GM18868 (cell line): ENCODE results near the gene NKIRAS1.

ENCODE experiments used
- ATAC-seq: cut with Tn5 transposase; IDR thresholded peaks from one replicate; pipeline ENCODE4 v1.9.1; 2021; ENCODE audit warnings: mild to moderate bottlenecking, moderate library complexity; ENCODE audit not compliant: unreplicated experiment

The NKIRAS1 gene

GRCh38 chr3:23916886-23917678, at the start of gene NKIRAS1, which contains the start of gene RPL15:
Gene NKIRAS1, minus strand, starts transcription at chr3:23916990. Its CDS starts 6,086 bp downstream, at chr3:23910904.
Gene RPL15, plus strand, starts transcription at chr3:23917132. Its CDS starts 728 bp downstream, at chr3:23917860.
- ATAC-seq, result peak; percentile 92

DNA sequence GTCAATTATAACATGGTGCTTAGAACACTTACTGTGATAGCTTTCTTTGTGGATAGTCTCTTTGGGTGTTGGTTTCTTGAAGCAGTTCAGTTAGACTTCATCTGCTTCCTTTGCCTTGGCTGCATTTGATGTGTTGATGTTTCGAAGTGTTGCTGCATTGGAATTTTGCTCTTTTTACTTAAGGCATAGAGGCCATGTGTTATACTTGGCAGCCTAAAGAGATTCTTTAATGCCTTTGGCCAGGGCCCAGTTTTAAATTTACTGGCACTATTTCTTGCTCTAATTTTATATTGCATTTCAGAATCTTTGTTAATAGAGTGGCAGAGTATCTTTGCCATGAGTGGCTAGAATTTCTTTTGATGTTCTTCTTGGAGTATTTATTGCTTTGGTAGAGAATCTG, 49.5 kb upstream of the NKIRAS1 start:
- no peak for ATAC-seq

GRCh38 chr3:23964537-23965235, 47.9 kb upstream of the NKIRAS1 start:
- ATAC-seq, result no peak

DNA sequence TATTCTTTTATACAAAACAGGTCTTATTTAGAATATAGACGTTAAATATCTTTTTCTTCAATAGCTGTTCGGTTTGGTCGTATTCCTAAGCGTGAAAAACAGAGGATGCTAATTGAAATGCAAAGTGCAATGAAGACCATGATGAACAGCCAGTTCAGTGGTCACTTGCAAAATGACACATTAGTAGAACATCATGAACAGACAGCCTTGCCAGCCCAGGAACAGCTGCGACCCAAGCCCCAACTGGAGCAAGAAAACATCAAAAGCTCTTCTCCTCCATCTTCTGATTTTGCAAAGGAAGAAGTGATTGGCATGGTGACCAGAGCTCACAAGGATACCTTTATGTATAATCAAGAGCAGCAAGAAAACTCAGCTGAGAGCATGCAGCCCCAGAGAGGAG, 45.1 kb upstream of the NKIRAS1 start:
- ATAC-seq, result no peak

GRCh38 chr3:23961066-23961465, 44.3 kb upstream of the NKIRAS1 start:
- ATAC-seq, result no peak

GRCh38 chr3:23960649-23961048, 43.9 kb upstream of the NKIRAS1 start:
- ATAC-seq, result no peak

DNA sequence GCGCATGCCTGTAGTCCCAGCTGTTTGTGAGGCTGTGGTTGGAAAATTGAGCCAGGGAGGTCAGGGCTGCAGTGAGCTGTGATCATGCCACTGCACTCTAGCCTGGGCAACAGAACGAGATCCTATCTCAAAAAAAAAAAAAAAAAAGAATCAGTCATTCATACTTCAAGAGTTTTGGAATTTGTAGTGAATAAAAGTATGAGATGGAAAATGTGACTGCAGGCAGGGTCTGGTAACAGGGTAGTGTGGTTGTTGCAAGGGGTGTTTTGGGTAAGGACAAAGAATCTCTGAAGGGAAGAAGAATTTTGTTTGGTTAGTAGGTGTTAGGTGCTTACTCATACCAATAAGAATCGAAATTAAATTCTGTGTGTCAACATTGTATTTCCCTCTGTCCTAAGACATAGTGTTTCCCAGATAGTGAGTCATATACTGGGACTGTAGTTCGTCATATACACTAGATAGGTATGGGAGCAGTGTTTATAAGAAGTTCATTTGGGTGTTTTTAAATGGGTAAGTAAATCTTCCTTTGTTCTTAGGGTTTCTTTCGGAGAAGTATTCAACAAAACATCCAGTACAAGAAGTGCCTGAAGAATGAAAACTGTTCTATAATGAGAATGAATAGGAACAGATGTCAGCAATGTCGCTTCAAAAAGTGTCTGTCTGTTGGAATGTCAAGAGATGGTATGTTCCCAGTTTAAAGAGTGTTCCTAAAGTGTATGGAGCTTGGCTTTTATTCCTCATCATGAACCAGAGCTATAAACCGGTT, 42.5 kb upstream of the NKIRAS1 start:
- peak; percentile 59 for ATAC-seq

GRCh38 chr3:23956701-23957100, 39.9 kb upstream of the NKIRAS1 start:
- ATAC-seq, result no peak

DNA sequence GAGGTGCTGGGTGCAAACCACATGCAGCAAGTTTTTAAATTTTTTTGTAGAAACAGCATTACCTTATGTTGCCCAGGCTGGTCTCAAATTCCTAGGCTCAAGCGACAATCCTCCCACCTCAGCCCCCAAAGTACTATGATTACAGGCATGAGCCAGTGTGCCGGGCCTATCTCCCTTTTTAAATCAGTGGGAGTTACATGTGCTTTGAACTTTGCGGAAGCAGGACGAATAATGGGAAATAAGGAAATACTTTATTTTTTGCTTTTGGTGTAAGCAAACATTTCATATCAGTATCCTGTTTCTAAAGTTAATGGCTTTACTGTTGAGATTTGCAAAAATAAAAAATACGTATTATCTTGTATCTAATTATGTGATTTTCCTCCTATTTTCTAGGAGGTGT, 37.4 kb upstream of the NKIRAS1 start:
- no peak for ATAC-seq

GRCh38 chr3:23953523-23953922, 36.7 kb upstream of the NKIRAS1 start:
- no peak for ATAC-seq

DNA sequence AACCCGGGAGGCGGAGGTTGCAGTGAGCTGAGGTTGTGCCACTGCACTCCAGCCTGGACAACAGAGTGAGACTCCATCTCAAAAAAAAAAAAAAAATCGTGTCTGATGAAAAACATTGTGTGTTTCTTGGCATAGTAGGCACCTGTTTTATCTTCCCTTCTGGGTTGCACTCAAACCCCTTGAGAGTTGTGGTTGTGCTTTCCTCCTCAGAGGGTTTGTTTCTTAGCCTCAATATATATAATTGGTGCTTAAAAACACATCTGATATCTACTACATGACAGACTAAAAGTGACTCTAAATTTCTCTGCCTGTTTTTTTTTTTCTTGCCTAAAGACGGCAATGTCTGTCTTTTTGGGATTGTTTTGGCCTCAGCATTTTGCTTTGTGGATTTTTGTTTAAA, 35.9 kb upstream of the NKIRAS1 start:
- peak; percentile 50 for ATAC-seq

DNA sequence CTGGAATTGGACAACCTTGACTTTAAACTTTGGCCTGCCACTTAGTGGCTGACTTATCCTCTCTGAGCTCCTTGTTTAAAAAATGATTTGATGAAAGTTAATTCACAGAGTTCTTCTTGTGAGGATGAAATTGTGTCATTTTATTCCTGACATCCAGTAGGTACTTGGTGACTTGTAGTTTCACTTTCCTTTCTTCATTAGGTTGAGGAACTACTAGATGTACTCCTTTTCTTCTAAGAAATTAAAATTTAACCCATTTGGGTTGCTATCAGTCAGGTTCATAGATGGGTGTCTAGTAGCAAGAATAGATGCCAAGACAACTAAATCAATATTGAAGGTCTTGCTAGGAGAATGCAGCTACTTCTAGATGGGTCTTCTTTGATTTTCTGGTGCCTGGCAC, 33.5 kb upstream of the NKIRAS1 start:
- ATAC-seq, result no peak

GRCh38 chr3:23949784-23950183, 33.0 kb upstream of the NKIRAS1 start:
- ATAC-seq, result peak; percentile 23

- ATAC-seq, result no peak
Measured at GRCh38 chr3:23948761-23949160, 32.0 kb upstream of the NKIRAS1 start.

DNA sequence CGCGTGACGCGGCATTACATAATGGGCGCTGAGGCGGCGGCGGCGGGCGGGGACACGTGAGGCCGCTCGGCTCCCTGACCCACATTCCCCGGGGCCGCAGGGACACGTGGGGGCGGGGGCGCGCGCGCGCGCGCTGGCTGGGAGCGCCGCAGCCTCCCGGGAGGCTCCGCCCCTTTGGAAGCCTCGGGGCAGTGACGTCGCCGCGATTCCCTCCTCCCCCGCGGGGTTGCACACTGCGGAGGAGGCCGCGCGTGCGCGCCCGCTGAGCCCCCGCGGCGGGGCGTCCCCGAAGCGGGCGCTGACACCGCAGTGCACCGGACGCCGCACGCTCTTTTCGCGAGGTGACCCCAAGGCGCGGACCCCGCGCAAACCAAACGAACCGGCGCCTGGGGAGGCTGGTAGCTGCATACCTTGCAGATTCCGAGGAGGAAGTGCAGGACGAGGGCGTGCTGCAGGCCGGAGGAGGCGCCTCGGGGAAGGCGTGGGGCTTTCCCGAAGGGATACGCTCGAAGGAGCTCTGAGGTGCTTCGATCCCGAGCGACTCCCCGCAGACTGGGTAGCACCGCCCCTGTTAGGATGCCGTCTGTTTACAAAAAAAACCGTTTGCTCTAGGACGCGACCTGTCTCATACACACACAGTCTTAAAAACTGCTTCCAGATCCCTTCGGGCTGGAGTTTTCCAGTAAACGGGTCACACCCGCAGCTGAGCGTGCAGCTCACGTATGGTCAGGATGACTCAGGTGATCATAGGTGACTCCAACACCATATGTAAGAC, 29.3 kb upstream of the NKIRAS1 start:
- peak; percentile 73 for ATAC-seq

DNA sequence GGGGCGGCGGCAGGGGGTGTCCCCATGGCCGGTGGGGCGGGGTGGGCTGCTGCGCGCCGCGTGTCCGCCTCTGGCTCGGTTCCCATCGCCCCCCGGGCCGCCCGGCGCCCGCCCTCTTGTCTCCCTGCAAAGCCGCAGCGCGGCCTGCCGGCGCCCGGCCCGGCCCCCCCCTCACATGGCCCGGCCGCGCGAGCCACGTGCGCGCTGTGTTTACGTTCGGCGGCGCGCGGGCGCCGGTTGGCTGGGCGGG, 28.8 kb upstream of the NKIRAS1 start:
- ATAC-seq, result no peak

GRCh38 chr3:23944861-23945662, 28.3 kb upstream of the NKIRAS1 start, which contains the start of gene NR1D2:
Gene NR1D2, plus strand, starts transcription at chr3:23945286. Its CDS starts 293 bp downstream, at chr3:23945579.
- ATAC-seq, result peak; percentile 58

DNA sequence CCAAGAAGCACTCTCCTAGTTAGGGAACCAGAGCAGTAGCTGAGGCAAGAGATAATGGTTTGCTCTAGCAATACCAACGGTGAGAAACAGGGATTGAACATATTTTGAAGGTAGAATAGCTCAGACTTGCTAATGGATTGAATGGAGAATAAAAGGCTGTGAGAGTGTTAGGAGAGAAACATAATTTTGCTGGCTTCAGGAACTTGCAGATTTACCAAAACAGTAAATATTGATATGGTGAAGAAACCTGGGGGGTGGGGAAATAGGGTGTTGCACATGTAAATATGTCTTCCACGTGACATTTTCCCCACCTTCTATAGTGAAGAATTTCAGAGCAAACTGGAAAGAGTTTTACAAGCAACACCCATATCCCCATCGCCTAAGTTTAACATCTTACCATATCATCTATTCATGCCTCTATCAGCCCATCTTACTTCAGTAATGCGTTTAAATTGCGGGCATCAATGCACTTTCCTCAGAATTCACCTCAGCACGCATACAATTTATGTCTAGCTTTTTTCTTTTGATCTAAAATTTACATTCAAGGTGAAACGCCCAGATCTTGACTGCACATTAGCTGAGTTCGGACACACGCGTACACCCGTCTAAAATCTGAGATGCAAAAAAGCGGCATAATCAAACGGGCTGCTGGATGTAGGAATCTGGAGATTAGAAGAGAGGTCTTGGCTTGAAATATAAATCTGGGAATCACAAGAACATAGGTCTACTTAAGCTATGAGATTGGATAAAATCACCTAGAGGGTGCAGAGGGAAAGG, 27.4 kb upstream of the NKIRAS1 start:
- no peak for ATAC-seq

GRCh38 chr3:23942546-23942945, 25.8 kb upstream of the NKIRAS1 start:
- no peak for ATAC-seq
